ENCODE measurements around the gene PCDHGB2.

- TF ChIP-seq EZH2 (IDR thresholded peaks at IDR 0.05; ENCODE audit: low read length), result no peak
- no peak for TF ChIP-seq CTCF (optimal IDR thresholded peaks at IDR 0.05 in 1 of 3, IDR thresholded peaks at IDR 0.05 in 1 of 3, conservative IDR thresholded peaks at IDR 0.05 in 1 of 3; ENCODE audit: extremely low read depth in 1 of 3, insufficient read depth in 2 of 3, low read length in 3 of 3)
These were observed 891 bp downstream of the PCDHGB2 start for GRCh38 chr5:141360685-141361084.
